Endothelial cell of umbilical vein (primary cell): Measurements from ENCODE around the gene PPP2R2C. TPM values are rescaled to one million over a fixed set of nuclear protein-coding genes. Genes with fewer than 3 reads are reported as not detected.

Experiments
- BruUV-seq: library from RNA; stranded (reverse); fragments of 400-500 nt; replicated peaks from 2 replicates; lab custom pipeline; 2021; lab: Mats Ljungman, UMichigan
- CTCF ChIA-PET: fragments of 300-600, 350-600 bp; sonication (Branson Sonifier 250); formaldehyde crosslinking; loops from one replicate; lab custom pipeline; 2021; ENCODE audit warnings: antibody characterized with exemption, inconsistent platforms; lab: Charles Lee
- POLR2A ChIA-PET: fragments of 300-600, 350-600 bp; sonication (Branson Sonifier 250); formaldehyde crosslinking; loops from one replicate; lab custom pipeline; 2021; ENCODE audit warnings: antibody characterized with exemption, inconsistent platforms; lab: Charles Lee
- DNase-seq: peaks from one replicate; pipeline ENCODE4 v3.0.0-alpha.2; 2011; ENCODE audit warnings: low read depth, low spot score
- FAIRE-seq: peaks from 2 replicates; lab custom pipeline; 2011; peaks lifted over from hg19 to GRCh38; lab: Jason Lieb, UNC
- H2AFZ ChIP-seq: 2 replicates; pipeline ENCODE4 v1.6.0; 2012; ENCODE audit warnings: low read depth, low read length, control low read depth, inconsistent platforms
- H3K27ac ChIP-seq: 2 replicates; pipeline ENCODE4 v1.5.1; 2011; ENCODE audit warnings: low read depth, mild to moderate bottlenecking, control low read depth, low read length, moderate library complexity; ENCODE audit not compliant: insufficient read depth
- H3K27me3 ChIP-seq, 2 experiments: 2 replicates each; pipeline versions ENCODE4 v1.6.0 to v1.6.1; 2011; ENCODE audit warnings: low read length in 2 of 2, mixed read lengths in 1 of 2; ENCODE audit not compliant: control insufficient read depth in 2 of 2, insufficient read depth in 2 of 2
- H3K36me3 ChIP-seq, 2 experiments: 2 replicates in 1 of 2; 3 replicates in 1 of 2; pipeline ENCODE4 v1.5.1; 2011; ENCODE audit warnings: low read length in 2 of 2, mild to moderate bottlenecking in 1 of 2, moderate library complexity in 1 of 2; ENCODE audit not compliant: control insufficient read depth in 2 of 2, insufficient read depth in 2 of 2; ENCODE audit errors: extremely low read depth in 1 of 2
- H3K4me1 ChIP-seq: 3 replicates; pipeline ENCODE4 v1.5.1; 2011; ENCODE audit warnings: mild to moderate bottlenecking, low read length; ENCODE audit not compliant: control insufficient read depth, insufficient read depth; ENCODE audit errors: extremely low read depth
- H3K4me2 ChIP-seq: 2 replicates; pipeline ENCODE4 v1.6.1; 2011; ENCODE audit warnings: low read length, control low read depth, mixed read lengths; ENCODE audit not compliant: insufficient read depth
- H3K4me3 ChIP-seq, 3 experiments: fragments of 200-600 bp in 1 of 3; sonication (generic), shearing (Covaris generic) in 1 of 3; replicated peaks in 1 of 3; 2 replicates each; pipeline ENCODE4 v1.5.1; 2011 to 2016; ENCODE audit warnings: control low read depth in 3 of 3, low read length in 3 of 3, mild to moderate bottlenecking in 2 of 3, inconsistent platforms in 1 of 3, low read depth in 1 of 3, moderate library complexity in 1 of 3; ENCODE audit not compliant: insufficient read depth in 1 of 3
- H3K79me2 ChIP-seq: 2 replicates; pipeline ENCODE4 v1.6.0; 2012; ENCODE audit warnings: low read length, inconsistent platforms; ENCODE audit not compliant: control insufficient read depth, insufficient read depth
- H3K9ac ChIP-seq: replicated peaks from 2 replicates; pipeline ENCODE3; 2011; ENCODE audit warnings: low read length, control low read depth; ENCODE audit not compliant: insufficient read depth; ENCODE audit errors: extremely low read depth
- H3K9me1 ChIP-seq: replicated peaks from 3 replicates; pipeline ENCODE4 v1.6.0; 2011; ENCODE audit warnings: mild to moderate bottlenecking, low read length; ENCODE audit not compliant: control insufficient read depth, insufficient read depth; ENCODE audit errors: extremely low read depth
- H3K9me3 ChIP-seq: replicated peaks from 2 replicates; pipeline ENCODE4 v1.5.1; 2012; ENCODE audit warnings: low read length, inconsistent platforms; ENCODE audit not compliant: control insufficient read depth, insufficient read depth
- H4K20me1 ChIP-seq: replicated peaks from 2 replicates; pipeline ENCODE3; 2011; ENCODE audit warnings: mild to moderate bottlenecking, low read length; ENCODE audit not compliant: control insufficient read depth, insufficient read depth; ENCODE audit errors: extremely low read depth
- EZH2 ChIP-seq: IDR thresholded peaks from 2 replicates; pipeline ENCODE4 v1.6.1; 2012; ENCODE audit warnings: borderline replicate concordance, low read depth, mild to moderate bottlenecking, moderate library complexity, low read length, inconsistent platforms; ENCODE audit not compliant: severe bottlenecking
- FOS ChIP-seq: IDR thresholded peaks from 2 replicates; pipeline ENCODE4 v1.6.1; 2011; ENCODE audit warnings: mild to moderate bottlenecking, low read length, moderate library complexity, borderline replicate concordance; ENCODE audit not compliant: insufficient read depth
- GATA2 ChIP-seq: IDR thresholded peaks from 2 replicates; pipeline ENCODE4 v1.7.0; 2011; ENCODE audit warnings: low read depth, mild to moderate bottlenecking, moderate library complexity, mixed read lengths, low read length; ENCODE audit not compliant: insufficient read length, insufficient read depth
- JUN ChIP-seq: IDR thresholded peaks from 2 replicates; pipeline ENCODE4 v1.6.1; 2011; ENCODE audit warnings: borderline replicate concordance, low read depth; ENCODE audit not compliant: insufficient read length, insufficient read depth
- MYC ChIP-seq: IDR thresholded peaks from one replicate; pipeline ENCODE4 v1.6.1; 2011; ENCODE audit warnings: mild to moderate bottlenecking, low read depth, low read length
- POLR2A ChIP-seq: IDR thresholded peaks from 2 replicates; pipeline ENCODE4 v1.6.1; 2012; ENCODE audit warnings: low read depth, mild to moderate bottlenecking, control low read depth, low read length
- POLR2AphosphoS5 ChIP-seq: IDR thresholded peaks from 2 replicates; pipeline ENCODE4 v1.6.1; 2012; ENCODE audit warnings: low read depth, mild to moderate bottlenecking, control low read depth, low read length, moderate library complexity; ENCODE audit not compliant: insufficient read depth
- dilution Hi-C: fragments of 300-500 bp; cut with MboI; formaldehyde crosslinking; loops from one replicate; pipeline ENCODE4 v1.15.0; 2019; ENCODE audit warnings: low sequenced_read_pairs; ENCODE audit not compliant: extremely low pct_ligation_motif_present
- intact Hi-C: fragments of 100-400 bp; cut with micrococcal nuclease; formaldehyde crosslinking; loops from one replicate; pipeline ENCODE4 v1.10.0; 2022
- polyA plus RNA-seq, 4 experiments: library from polyadenylated mRNA; depleted of rRNA in 3 of 4; stranded (reverse) in 3 of 4; unstranded in 1 of 4; fragments of >200 nt; gene quantifications; 2 replicates each; pipeline versions ENCODE4 v1.2.1 to v1.2.3, GENCODE V29; 2011 to 2012; ENCODE audit warnings: missing spikeins in 1 of 4
- total RNA-seq: library from RNA; stranded (reverse); gene quantifications from 2 replicates; pipeline ENCODE4 v1.2.3, GENCODE V29; 2021
- TF ChIP-seq, protein P1 (sequence below), 2 donors: IDR thresholded peaks; 1 replicate in 1 of 2; 2 replicates in 1 of 2; pipeline ENCODE4 v1.5.1; 2011; ENCODE audit warnings: low read length in 2 of 2, mild to moderate bottlenecking in 2 of 2, moderate library complexity in 2 of 2, control low read depth in 1 of 2, inconsistent platforms in 1 of 2, low read depth in 1 of 2; ENCODE audit not compliant: insufficient read depth in 1 of 2; ENCODE audit errors: extremely low read depth in 1 of 2
- TF ChIP-seq, protein P2 (sequence below): IDR thresholded peaks from 2 replicates; pipeline ENCODE4 v1.6.1; 2011; ENCODE audit not compliant: insufficient read depth, insufficient read length

Gene PPP2R2C
- total and polyA plus RNA-seq, 2 donors (not counting 3 experiments of a cell fraction or from before 2014, with no cell fraction given), result 0.03 to 0.09 TPM

DNA sequence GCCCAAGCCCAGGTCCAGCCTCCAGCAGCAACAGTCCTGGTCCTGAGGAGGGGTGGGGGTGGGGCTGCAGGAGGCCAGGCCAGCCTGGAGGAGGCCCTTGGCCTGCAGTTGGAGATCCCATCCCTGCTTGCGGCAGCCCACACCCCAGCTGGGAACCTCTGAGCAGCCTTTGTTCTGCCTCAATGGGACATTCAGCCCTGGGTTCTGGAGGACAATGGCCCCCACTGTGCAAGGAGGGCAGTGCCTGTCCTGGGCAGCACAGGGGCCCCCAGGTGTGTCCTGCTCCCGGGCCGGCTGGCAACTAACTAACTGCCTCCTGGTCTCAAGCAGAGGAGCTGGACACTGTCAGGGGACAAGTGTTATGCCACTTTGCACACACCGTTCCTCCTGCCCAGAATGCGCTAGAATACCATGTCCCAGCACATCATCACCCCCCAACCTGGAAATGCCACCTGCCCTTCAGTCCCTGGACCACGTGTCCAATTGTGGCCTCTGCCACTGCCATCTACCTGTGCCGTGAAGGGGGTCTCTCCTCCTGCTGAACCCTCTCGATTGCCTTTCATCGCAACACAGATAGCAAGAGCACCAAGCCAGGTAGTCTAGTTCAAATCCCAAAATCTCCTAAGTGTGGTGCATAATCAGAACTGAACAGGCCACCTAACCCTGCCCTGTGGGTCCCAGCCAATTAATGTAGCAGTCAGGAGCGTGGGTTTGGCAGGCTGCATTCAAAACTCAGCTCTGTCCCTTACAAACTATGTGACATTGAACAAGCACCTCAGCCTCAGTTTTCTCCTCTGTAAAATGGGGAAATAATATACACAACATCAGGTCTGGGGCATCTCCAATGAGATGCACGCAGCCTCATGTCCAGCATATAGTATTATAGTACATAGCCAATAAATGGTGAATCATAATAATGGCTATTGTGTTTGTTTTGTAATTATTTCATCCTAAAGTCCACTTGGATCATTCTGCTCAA is 8.8 kb downstream of the PPP2R2C start:
- no peak for DNase-seq
- no peak for FAIRE-seq
- Histone ChIP-seq H3K4me3 (no peak overlapping the region), H3K27me3 (peaks cover 0 to 8% of the 10 kb centered on the region in 2 experiments), H3K9me1 (no peaks in the 10 kb centered on the region), H3K27ac (no peak overlapping the region), H3K36me3 (no peaks in the 10 kb centered on the region), H4K20me1 (no peaks in the 10 kb centered on the region), H3K4me1 (no peaks in the 10 kb centered on the region), H3K9ac (no peak overlapping the region), H3K79me2 (no peaks in the 10 kb centered on the region), H2AFZ (no peak overlapping the region), H3K9me3 (no peaks in the 10 kb centered on the region), H3K4me2 (no peak overlapping the region)
- BruUV-seq, result no TSS peak
- no peak for TF ChIP-seq JUN
- intact Hi-C loops, result no loop called here
- ChIA-PET POLR2A (no interaction called here), CTCF (interaction anchor here (0.7 kb wide), 1 partner anchor 199 kb away, joined by 4 read pairs; no protein-coding TSS in a partner anchor)
- dilution Hi-C loops, result no loop called here

DNA sequence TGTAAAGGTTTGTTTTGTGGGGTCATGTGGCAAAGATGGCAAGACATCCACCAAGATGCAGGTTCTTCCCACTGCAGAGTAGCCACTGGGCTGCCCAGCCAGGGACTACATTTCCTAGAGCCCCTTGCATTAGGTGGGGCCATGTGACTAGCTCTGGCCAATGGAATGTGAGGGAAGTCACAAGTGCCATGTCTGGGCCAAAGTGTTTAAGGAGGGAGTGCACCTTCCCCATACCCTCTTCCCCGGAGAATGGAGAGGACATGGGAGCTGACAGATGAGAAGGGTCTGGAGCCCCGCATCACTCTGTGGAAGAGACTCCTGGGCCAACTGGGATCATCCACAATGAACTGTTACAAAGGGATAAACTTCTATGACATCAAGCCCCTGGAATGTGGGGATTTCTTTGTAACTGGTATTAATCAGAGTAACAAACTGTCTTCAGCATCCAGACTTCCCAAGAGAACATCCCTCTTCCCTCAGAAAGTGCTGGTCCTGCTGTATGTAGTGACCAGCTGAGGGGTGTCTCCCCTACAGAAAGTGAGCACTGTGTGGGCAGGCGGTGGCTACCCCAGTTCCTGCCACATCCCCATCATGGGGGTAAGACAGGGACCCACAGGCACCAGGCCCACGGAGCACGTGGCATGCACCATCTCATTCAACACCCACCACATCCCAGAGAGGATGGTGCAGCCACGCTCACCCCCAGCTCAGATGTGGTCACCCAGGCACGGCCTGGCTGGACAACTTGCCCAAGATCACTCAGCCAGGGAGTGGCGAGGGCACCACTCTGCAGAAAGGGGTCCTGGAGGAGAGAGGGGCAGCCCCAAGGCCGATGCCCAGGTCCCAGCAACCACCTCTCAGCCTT is 10.9 kb downstream of the PPP2R2C start:
- CTCF ChIA-PET, result no interaction called here

More for the DNA sequence above, 10.9 kb downstream of the PPP2R2C start:
- POLR2A ChIA-PET, result no interaction called here
- Histone ChIP-seq H3K36me3 (no peaks in the 10 kb centered on the region), H3K4me3 (no peak overlapping the region), H3K9ac (no peak overlapping the region), H3K9me1 (no peaks in the 10 kb centered on the region), H3K79me2 (no peaks in the 10 kb centered on the region), H4K20me1 (no peaks in the 10 kb centered on the region), H3K4me1 (no peaks in the 10 kb centered on the region), H3K9me3 (no peaks in the 10 kb centered on the region), H3K4me2 (no peak overlapping the region), H3K27ac (no peak overlapping the region), H3K27me3 (no peaks in the 10 kb centered on the region), H2AFZ (no peak overlapping the region)
- TF ChIP-seq JUN (no peak), GATA2 (no peak), FOS (no peak), POLR2AphosphoS5 (no peak), POLR2A (no peak), EZH2 (no peak), MYC (no peak)
- TF ChIP-seq, protein P1, sequence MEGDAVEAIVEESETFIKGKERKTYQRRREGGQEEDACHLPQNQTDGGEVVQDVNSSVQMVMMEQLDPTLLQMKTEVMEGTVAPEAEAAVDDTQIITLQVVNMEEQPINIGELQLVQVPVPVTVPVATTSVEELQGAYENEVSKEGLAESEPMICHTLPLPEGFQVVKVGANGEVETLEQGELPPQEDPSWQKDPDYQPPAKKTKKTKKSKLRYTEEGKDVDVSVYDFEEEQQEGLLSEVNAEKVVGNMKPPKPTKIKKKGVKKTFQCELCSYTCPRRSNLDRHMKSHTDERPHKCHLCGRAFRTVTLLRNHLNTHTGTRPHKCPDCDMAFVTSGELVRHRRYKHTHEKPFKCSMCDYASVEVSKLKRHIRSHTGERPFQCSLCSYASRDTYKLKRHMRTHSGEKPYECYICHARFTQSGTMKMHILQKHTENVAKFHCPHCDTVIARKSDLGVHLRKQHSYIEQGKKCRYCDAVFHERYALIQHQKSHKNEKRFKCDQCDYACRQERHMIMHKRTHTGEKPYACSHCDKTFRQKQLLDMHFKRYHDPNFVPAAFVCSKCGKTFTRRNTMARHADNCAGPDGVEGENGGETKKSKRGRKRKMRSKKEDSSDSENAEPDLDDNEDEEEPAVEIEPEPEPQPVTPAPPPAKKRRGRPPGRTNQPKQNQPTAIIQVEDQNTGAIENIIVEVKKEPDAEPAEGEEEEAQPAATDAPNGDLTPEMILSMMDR (IDR thresholded peaks at IDR 0.05; ENCODE audit: extremely low read depth in 1 of 2, insufficient read depth in 1 of 2, low read depth in 1 of 2, low read length in 2 of 2), result no peak
- TF ChIP-seq, protein P2, sequence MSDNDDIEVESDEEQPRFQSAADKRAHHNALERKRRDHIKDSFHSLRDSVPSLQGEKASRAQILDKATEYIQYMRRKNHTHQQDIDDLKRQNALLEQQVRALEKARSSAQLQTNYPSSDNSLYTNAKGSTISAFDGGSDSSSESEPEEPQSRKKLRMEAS, result no peak
- intact Hi-C loops, result no loop called here
- FAIRE-seq (no peak), DNase-seq (no peak)
- dilution Hi-C loops, result no loop called here
- BruUV-seq, result no TSS peak
